Measurements from ENCODE around the gene KRT33B.
A peak's percentile ranks its signal among the peaks of the same experiment; 100 is the strongest.

KRT33B gene

GRCh38 chr17:41345992-41346391 lies 23.6 kb downstream of the KRT33B start:
- no peak for DNase-seq

- no peak for DNase-seq
Measured at GRCh38 chr17:41343029-41343428, 26.6 kb downstream of the KRT33B start.

GRCh38 chr17:41340934-41341861 lies 28.4 kb downstream of the KRT33B start:
- no peak for DNase-seq

- DNase-seq, result no peak
Measured at GRCh38 chr17:41340494-41340893, 29.1 kb downstream of the KRT33B start.

GRCh38 chr17:41339571-41340172 lies 29.9 kb downstream of the KRT33B start:
- DNase-seq, result no peak

- DNase-seq, result peak; percentile 41
Measured at GRCh38 chr17:41338961-41339485, 30.6 kb downstream of the KRT33B start.

GRCh38 chr17:41335747-41336146 lies 33.9 kb downstream of the KRT33B start:
- DNase-seq, result no peak

- DNase-seq, result no peak
Measured at GRCh38 chr17:41334385-41335305, 35.0 kb downstream of the KRT33B start.

GRCh38 chr17:41333836-41334235 lies 35.8 kb downstream of the KRT33B start:
- DNase-seq, result no peak

GRCh38 chr17:41333098-41333497 lies 36.5 kb downstream of the KRT33B start:
- DNase-seq, result no peak

GRCh38 chr17:41332239-41332638 lies 37.4 kb downstream of the KRT33B start:
- no peak for DNase-seq

GRCh38 chr17:41331606-41332005 lies 38.0 kb downstream of the KRT33B start:
- no peak for DNase-seq

GRCh38 chr17:41329279-41329948 lies 40.2 kb downstream of the KRT33B start:
- peak; percentile 61 for DNase-seq

- no peak for DNase-seq
Measured at GRCh38 chr17:41328207-41328606, 41.4 kb downstream of the KRT33B start.

GRCh38 chr17:41327411-41328120 lies 42.0 kb downstream of the KRT33B start:
- DNase-seq, result no peak

GRCh38 chr17:41326173-41327145 lies 43.2 kb downstream of the KRT33B start:
- no peak for DNase-seq

GRCh38 chr17:41325611-41326010 lies 44.0 kb downstream of the KRT33B start:
- DNase-seq, result no peak

GRCh38 chr17:41325126-41325525 lies 44.5 kb downstream of the KRT33B start:
- no peak for DNase-seq

GRCh38 chr17:41324180-41325075 lies 45.2 kb downstream of the KRT33B start:
- no peak for DNase-seq
